ENCODE measurements around the gene MYG1. TPM values are rescaled to one million over a fixed set of nuclear protein-coding genes. Genes with fewer than 3 reads are reported as not detected.

Gene MYG1
- total and polyA plus RNA-seq, 8 donors, result 16.0 to 120 (median 31.9) TPM

DNA sequence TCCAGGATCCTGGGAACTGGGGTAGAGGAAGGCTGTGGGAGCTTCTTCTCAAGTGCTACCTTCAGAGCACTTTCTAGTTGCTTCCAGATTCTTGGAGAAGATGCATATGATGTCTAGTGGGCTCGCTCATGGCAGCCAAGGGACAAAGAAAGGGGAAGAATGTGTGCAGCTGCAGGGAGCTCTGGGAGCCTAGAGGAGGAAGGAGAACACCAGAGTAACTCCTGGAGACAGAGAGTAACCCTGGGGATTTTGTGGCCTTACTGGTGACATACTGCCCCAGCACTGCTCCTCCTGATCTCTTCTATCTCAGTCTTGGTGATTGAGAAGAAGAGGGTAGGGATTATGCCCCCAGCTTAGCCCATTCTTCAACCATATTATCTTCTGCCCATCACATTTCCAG lies 47.0 kb downstream of the MYG1 start:
- Histone ChIP-seq H3K27ac (peak overlapping the region in 2 of 5 donors; percentile 69 to 86), H3K4me1 (peaks cover 12 to 18% (median 15%) of the 10 kb centered on the region in 4 donors), H3K36me3 (no peaks in the 10 kb centered on the region), H3K27me3 (no peaks in the 10 kb centered on the region), H3K4me3 (no peak overlapping the region), H3K9me3 (no peaks in the 10 kb centered on the region)
- TF ChIP-seq, protein P1, sequence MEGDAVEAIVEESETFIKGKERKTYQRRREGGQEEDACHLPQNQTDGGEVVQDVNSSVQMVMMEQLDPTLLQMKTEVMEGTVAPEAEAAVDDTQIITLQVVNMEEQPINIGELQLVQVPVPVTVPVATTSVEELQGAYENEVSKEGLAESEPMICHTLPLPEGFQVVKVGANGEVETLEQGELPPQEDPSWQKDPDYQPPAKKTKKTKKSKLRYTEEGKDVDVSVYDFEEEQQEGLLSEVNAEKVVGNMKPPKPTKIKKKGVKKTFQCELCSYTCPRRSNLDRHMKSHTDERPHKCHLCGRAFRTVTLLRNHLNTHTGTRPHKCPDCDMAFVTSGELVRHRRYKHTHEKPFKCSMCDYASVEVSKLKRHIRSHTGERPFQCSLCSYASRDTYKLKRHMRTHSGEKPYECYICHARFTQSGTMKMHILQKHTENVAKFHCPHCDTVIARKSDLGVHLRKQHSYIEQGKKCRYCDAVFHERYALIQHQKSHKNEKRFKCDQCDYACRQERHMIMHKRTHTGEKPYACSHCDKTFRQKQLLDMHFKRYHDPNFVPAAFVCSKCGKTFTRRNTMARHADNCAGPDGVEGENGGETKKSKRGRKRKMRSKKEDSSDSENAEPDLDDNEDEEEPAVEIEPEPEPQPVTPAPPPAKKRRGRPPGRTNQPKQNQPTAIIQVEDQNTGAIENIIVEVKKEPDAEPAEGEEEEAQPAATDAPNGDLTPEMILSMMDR (IDR thresholded peaks at IDR 0.05), result no peak
- TF ChIP-seq EP300 (IDR thresholded peaks at IDR 0.05), result no peak
- TF ChIP-seq POLR2AphosphoS5 (IDR thresholded peaks at IDR 0.05), result no peak
- no peak for TF ChIP-seq POLR2A (IDR thresholded peaks at IDR 0.05)
- 77 to 100% (median 95%) methylated on average over 1 of the region's 1 CpG for WGBS, 5 donors
- DNase-seq, result no peak
- intact Hi-C loops (cut with DNase I; ENCODE audit: low total_unique reads), result no loop called here

DNA sequence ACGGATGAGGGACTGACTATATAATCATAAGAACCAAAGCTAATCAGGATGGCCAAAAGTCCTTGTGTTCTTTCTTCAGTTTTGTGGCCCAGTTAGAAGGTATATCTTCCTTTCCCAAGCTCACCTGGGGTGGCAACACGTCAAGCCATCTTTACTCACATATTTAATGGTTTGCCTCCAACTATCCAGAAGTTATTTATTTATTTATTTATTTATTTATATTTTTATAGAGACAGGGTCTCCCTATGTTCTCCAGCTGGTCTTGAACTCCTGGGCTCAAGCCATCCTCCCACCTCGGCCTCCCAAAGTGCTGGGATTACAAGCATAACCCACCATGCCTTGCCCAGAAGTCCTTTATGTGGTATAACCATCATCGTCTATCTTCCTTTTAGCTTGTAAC lies 48.4 kb downstream of the MYG1 start:
- Histone ChIP-seq H3K4me1 (peaks cover 12 to 25% (median 19%) of the 10 kb centered on the region in 4 donors), H3K36me3 (no peaks in the 10 kb centered on the region), H3K9me3 (no peaks in the 10 kb centered on the region), H3K27ac (no peak overlapping the region), H3K4me3 (no peak overlapping the region), H3K27me3 (no peaks in the 10 kb centered on the region)
- WGBS, 5 donors, result 88 to 93% (median 92%) methylated on average over 4 of the region's 4 CpGs
- DNase-seq, result no peak
- TF ChIP-seq POLR2AphosphoS5 (IDR thresholded peaks at IDR 0.05), result no peak
- TF ChIP-seq, protein P1 (IDR thresholded peaks at IDR 0.05), result no peak
- no peak for TF ChIP-seq POLR2A (IDR thresholded peaks at IDR 0.05)
- no peak for TF ChIP-seq EP300 (IDR thresholded peaks at IDR 0.05)
- intact Hi-C loops (cut with DNase I; ENCODE audit: low total_unique reads), result no loop called here

DNA sequence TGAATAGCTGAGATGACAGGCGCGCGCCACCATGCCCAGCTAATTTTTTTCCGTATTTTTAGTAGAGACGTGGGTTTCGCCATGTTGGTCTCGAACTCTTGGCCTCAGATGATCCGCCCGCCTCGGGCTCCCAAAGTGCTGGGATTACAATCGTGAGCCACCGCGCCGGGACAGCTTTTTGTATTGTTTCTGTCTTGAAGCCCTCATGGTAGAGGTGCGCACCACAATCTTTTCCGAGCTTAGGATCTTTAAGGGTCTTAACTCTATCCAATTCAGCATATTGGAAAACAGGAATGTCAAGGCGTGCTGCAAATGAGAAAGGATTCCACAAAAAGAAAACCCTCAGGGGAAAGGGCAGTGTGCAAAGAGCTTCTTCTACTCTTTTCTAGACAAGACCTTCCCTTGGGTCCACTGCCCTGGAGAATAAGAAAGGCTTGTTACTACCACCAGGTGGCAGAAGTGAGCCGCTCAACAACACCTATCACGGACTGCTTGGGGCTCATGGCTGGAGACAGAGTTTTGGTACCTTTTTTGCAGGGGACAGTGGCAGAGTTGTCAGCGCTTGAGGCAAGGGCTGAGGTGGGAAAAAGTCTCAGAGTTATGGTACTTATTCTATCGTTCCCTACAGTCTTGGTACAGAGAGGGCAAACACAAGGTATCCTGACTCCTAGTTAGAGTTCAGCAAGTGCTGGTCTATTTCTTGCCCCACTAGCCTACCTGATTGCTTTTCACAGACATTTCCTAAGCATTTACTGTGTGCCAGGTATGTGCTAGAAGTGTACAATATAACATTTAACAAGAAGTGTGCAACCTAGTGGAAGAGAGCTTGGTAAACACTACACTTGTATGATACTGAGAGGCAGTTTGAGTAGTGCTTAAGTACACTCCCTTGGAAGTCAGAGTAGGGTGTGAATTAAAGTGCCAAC lies 53.1 kb downstream of the MYG1 start:
- Histone ChIP-seq H3K4me3 (no peak overlapping the region), H3K27me3 (no peaks in the 10 kb centered on the region), H3K27ac (peak overlapping the region in 2 of 5 donors; percentile 28 to 46), H3K4me1 (peaks cover 0 to 11% (median 9%) of the 10 kb centered on the region in 4 donors), H3K9me3 (no peaks in the 10 kb centered on the region), H3K36me3 (no peaks in the 10 kb centered on the region)
- peak; percentile 88 to 96 for DNase-seq
- intact Hi-C loops (cut with DNase I; ENCODE audit: low total_unique reads), result loop anchor here (5.0 kb wide), 1 partner anchor 70 kb away; the partner anchor contains the start of gene AMHR2
- TF ChIP-seq EP300 (IDR thresholded peaks at IDR 0.05) (no peak), POLR2AphosphoS5 (IDR thresholded peaks at IDR 0.05) (peak in 1 of 3 donors; percentile 86)
- TF ChIP-seq, protein P1 (IDR thresholded peaks at IDR 0.05), result peak in 6 of 7 experiments; percentile 70 to 95 (median 87)
- WGBS, 5 donors, result 57 to 65% (median 61%) methylated on average over 21 of the region's 21 CpGs

DNA sequence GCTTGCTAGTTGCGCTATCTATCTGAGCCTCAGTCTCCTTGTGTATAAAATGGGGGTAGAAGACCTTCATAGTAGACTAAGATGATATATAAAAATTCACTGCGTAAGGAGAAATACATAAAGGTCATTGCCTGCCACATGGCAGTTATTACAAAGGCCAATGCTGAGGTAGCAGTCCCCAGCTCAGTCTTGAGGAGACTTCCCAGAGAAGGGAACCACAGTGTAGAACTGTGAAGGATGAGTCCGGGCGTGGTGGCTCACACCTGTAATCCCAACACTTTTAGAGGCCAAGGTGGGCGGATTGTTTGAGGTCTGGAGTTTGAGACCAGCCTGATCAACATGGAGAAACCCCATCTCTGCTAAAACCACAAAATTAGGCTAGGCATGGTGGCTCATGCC lies 53.8 kb downstream of the MYG1 start:
- no peaks in the 10 kb centered on the region for H3K36me3 ChIP-seq
- peak overlapping the region in 2 of 5 donors; percentile 28 to 46 for H3K27ac ChIP-seq
- intact Hi-C loops (cut with DNase I; ENCODE audit: low total_unique reads), result loop anchor here (5.0 kb wide), 1 partner anchor 69 kb away; the partner anchor contains the start of gene AMHR2
- 73 to 77% (median 74%) methylated on average over 5 of the region's 5 CpGs for WGBS, 5 donors
- DNase-seq, result no peak
- H3K4me3 ChIP-seq, result no peak overlapping the region
- H3K4me1 ChIP-seq, result peaks cover 0 to 11% (median 9%) of the 10 kb centered on the region in 4 donors
- TF ChIP-seq POLR2AphosphoS5 (IDR thresholded peaks at IDR 0.05) (no peak), POLR2A (IDR thresholded peaks at IDR 0.05) (no peak), EP300 (IDR thresholded peaks at IDR 0.05) (no peak)
- TF ChIP-seq, protein P1 (IDR thresholded peaks at IDR 0.05), result no peak
- H3K9me3 ChIP-seq, result no peaks in the 10 kb centered on the region
- no peaks in the 10 kb centered on the region for H3K27me3 ChIP-seq
